ENCODE measurements around the gene MACROD2. TPM values are rescaled to one million over a fixed set of nuclear protein-coding genes. Genes with fewer than 3 reads are reported as not detected.

Gene MACROD2
- total and polyA plus RNA-seq, 2 of the 4 experiments (the other 2 are of a cell fraction), result not detected

DNA sequence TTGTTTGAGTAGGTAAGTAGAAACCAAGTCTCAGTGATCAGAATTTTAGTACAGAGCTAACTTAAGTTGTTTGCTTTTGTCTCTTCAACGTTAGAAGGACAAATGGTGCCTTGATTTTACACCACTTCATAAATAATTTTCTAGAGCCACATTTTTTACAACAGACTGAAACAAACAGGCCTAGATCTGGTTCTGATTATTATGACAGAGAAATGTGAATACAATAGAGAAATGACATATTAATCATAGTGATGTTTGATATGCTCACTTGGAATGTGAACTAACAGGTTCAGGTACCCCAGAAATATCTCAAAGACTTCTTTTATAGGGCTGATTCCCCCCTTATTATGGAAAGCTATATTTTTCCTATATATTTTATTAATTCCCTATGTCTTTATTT lies 1817.4 kb downstream of the MACROD2 start:
- TF ChIP-seq FOS (IDR thresholded peaks at IDR 0.05; ENCODE audit: low read depth, low read length) (no peak), BHLHE40 (IDR thresholded peaks at IDR 0.05; ENCODE audit: low read depth, low read length) (no peak)

More for the DNA sequence above, 1817.4 kb downstream of the MACROD2 start:
- Histone ChIP-seq H2BK15ac (ENCODE audit: low read depth, low read length) (no peak overlapping the region), H3K4me3 (ENCODE audit: insufficient read depth, low read depth, low read length) (no peak overlapping the region), H3K23ac (ENCODE audit: low read depth, low read length) (no peak overlapping the region), H3K79me1 (ENCODE audit: low read depth in 1 of 2, low read length in 2 of 2) (no peaks in the 10 kb centered on the region), H2AFZ (replicated peaks; ENCODE audit: low read length, poor library complexity) (no peak overlapping the region), H2AK9ac (replicated peaks; ENCODE audit: low read depth, low read length, poor library complexity) (no peak overlapping the region), H4K5ac (ENCODE audit: low read depth, low read length) (no peak overlapping the region), H3K56ac (ENCODE audit: extremely low read depth, insufficient read depth, low read length) (no peak overlapping the region), H3K9me1 (ENCODE audit: insufficient read depth, low read length) (no peaks in the 10 kb centered on the region), H3K14ac (replicated peaks; ENCODE audit: low read depth, low read length) (no peak overlapping the region), H3K36me3 (ENCODE audit: control insufficient read depth, insufficient read depth, low read length) (no peaks in the 10 kb centered on the region), H2BK20ac (ENCODE audit: low read depth, low read length) (no peak overlapping the region), H3K27ac (ENCODE audit: insufficient read depth, low read length) (no peak overlapping the region), H4K8ac (ENCODE audit: low read depth in 2 of 2, low read length in 2 of 2) (no peak overlapping the region), H2BK5ac (ENCODE audit: low read depth, low read length, poor library complexity, severe bottlenecking) (no peak overlapping the region), H3K27me3 (ENCODE audit: control insufficient read depth, insufficient read depth, low read length) (no peaks in the 10 kb centered on the region), H3K9me3 (ENCODE audit: control insufficient read depth, insufficient read depth, low read length) (no peaks in the 10 kb centered on the region; the same call in 1 of the 2 replicates), H2AK5ac (ENCODE audit: low read depth, low read length) (no peak overlapping the region), H2BK120ac (ENCODE audit: low read depth, low read length) (no peak overlapping the region), H3K18ac (ENCODE audit: low read depth, low read length) (no peak overlapping the region), H3K4ac (ENCODE audit: low read depth, low read length) (no peak overlapping the region), H4K91ac (ENCODE audit: insufficient read depth, low read depth, low read length) (no peak overlapping the region), H3K9ac (ENCODE audit: low read depth, low read length) (no peak overlapping the region), H3K4me2 (ENCODE audit: low read depth, low read length) (no peak overlapping the region), H3K4me1 (ENCODE audit: control insufficient read depth, insufficient read depth, low read length) (no peaks in the 10 kb centered on the region), H4K20me1 (ENCODE audit: insufficient read depth, low read length) (no peaks in the 10 kb centered on the region)
- ChIA-PET POLR2A (ENCODE audit: unreplicated experiment) (no interaction called here), CTCF (interaction anchor here (0.6 to 1.6 kb wide), 2 partner anchors 11 to 168 kb away, joined by 4 read pairs; no protein-coding TSS in a partner anchor)
- intact Hi-C loops (cut with micrococcal nuclease) (no loop called here), dilution Hi-C loops (cut with HindIII; ENCODE audit: low sequenced_read_pairs, unreplicated experiment) (no loop called here), in situ Hi-C loops (cut with MboI; ENCODE audit: low sequenced_read_pairs) (no loop called here)
- DNase-seq, result no peak
- no CpG with 5 or more reads among the region's 1 CpG for WGBS, 2 experiments (ENCODE audit: extremely low coverage in 2 of 2, insufficient read length in 1 of 2)
- no peak for ATAC-seq (ENCODE audit: low read depth)
- BruUV-seq (replicated peaks), result no TSS peak

Measured in IMR-90 (cell line).